Psoas muscle (tissue), 8 donors: ENCODE results near the gene MAP2K3. TPM values are rescaled to one million over a fixed set of nuclear protein-coding genes. Genes with fewer than 3 reads are reported as not detected.
"Not testable (repeated sequence)": the region's sequence is repeated elsewhere in the genome, so short reads cannot be mapped to it uniquely, and the experiment has no call there.

Source experiments
- ATAC-seq, 4 donors: fragments of 200-7000 bp; cut with Tn5 transposase; one replicate each; pipeline ENCODE4 v1.9.1; 2020; ENCODE audit warnings: moderate library complexity in 3 of 4, mild to moderate bottlenecking in 2 of 4
- DNase-seq, 2 donors: peaks; one replicate each; pipeline ENCODE4 v3.0.0-alpha.2; 2020
- H3K27ac ChIP-seq: fragments of 200-600 bp; one replicate; pipeline ENCODE4 v1.8.0; 2022
- H3K27me3 ChIP-seq, 3 donors: fragments of 200-600 bp in 1 of 3; one replicate each; pipeline versions ENCODE4 v1.6.1 to v1.8.0; 2013 to 2022; ENCODE audit warnings: low read length in 2 of 3, mild to moderate bottlenecking in 2 of 3, moderate library complexity in 1 of 3; ENCODE audit not compliant: insufficient read depth in 3 of 3
- H3K36me3 ChIP-seq, 2 donors: fragments of 200-600 bp in 1 of 2; one replicate each; pipeline versions ENCODE4 v1.6.1 to v1.8.0; 2013 to 2022; ENCODE audit warnings: low read depth in 1 of 2, mild to moderate bottlenecking in 1 of 2, moderate library complexity in 1 of 2; ENCODE audit not compliant: insufficient read depth in 1 of 2
- H3K4me1 ChIP-seq: fragments of 200-600 bp; one replicate; pipeline ENCODE4 v1.8.0; 2022
- H3K4me3 ChIP-seq: fragments of 200-600 bp; one replicate; pipeline ENCODE4 v1.8.0; 2022; ENCODE audit warnings: mild to moderate bottlenecking
- H3K9me3 ChIP-seq: fragments of 200-600 bp; one replicate; pipeline ENCODE4 v1.8.0; 2022
- WGBS, 3 donors: extraction: QIAGEN DNeasy Blood & Tissue Kit; methylation state at CpG; one replicate each; pipeline versions ENCODE4 v1.1.6 to v1.1.7; 2013; 5-methylcytosine and 5-hydroxymethylcytosine counted together
- intact Hi-C, 2 donors: fragments of 100-400 bp; cut with DNase I; formaldehyde crosslinking; loops; one replicate each; pipeline versions ENCODE4 v1.11.0 to v1.14.2; 2022
- polyA plus RNA-seq, 3 donors: library from polyadenylated mRNA; stranded (reverse); fragments of 200-250 nt; gene quantifications; one replicate each; pipeline ENCODE4 v1.2.3, GENCODE V29; 2013
- total RNA-seq, 4 donors: library from RNA; stranded (reverse); fragmentation: NEBNext Ultra II Directional in 2 of 4; extraction: Animal tissue kit (Norgen Biotek cat#: 25700) in 2 of 4; gene quantifications; one replicate each; pipeline versions ENCODE4 v1.2.1 to v1.2.4, GENCODE V29; 2021 to 2023
- TF ChIP-seq, protein P1 (sequence below): fragments of 200-600 bp; IDR thresholded peaks from one replicate; pipeline ENCODE4 v1.8.0; 2022; ENCODE audit warnings: antibody characterized with exemption
- donor health status: healthy with polysubstance abuse.
- donor health status: DM: no; HTN: no; CAD: no; lungs with moderate emphysema.
- donor health status: Bipolar disorder and iron deficiency.
- donor health status: healthy.
- donor health status: DM: yes; HTN: yes; CAD: no.
- donor health status: DM: no; HTN: no; CAD: no.
- donor health status: DM: no; HTN: no; CAD: no.
- donor health status: DM: yes; HTN: yes; CAD: no.

Gene MAP2K3
- total and polyA plus RNA-seq, 7 donors, result 64.4 to 229 (median 114) TPM

- intact Hi-C loops, result loop anchor here (5.0 to 10.0 kb wide), 3 partner anchors 58 to 198 kb away; partner anchors contain the start of gene KCNJ12 (in 1 of the 2)
- ATAC-seq (peak; percentile 79 to 87 (median 84)), DNase-seq (peak; percentile 16 to 64)
- WGBS, 3 donors, result 44 to 51% (median 49%) methylated on average over 5 to 7 of the region's 39 CpGs
- Histone ChIP-seq H3K36me3 (peaks cover 0 to 35% of the 10 kb centered on the region in 2 donors), H3K4me3 (peak overlapping the region; percentile 28)
- not testable (repeated sequence) for H3K27me3 ChIP-seq, H3K9me3 ChIP-seq, H3K27ac ChIP-seq, H3K4me1 ChIP-seq
These were observed 31.8 kb downstream of the MAP2K3 start for GRCh38 chr17:21316212-21316886.

DNA sequence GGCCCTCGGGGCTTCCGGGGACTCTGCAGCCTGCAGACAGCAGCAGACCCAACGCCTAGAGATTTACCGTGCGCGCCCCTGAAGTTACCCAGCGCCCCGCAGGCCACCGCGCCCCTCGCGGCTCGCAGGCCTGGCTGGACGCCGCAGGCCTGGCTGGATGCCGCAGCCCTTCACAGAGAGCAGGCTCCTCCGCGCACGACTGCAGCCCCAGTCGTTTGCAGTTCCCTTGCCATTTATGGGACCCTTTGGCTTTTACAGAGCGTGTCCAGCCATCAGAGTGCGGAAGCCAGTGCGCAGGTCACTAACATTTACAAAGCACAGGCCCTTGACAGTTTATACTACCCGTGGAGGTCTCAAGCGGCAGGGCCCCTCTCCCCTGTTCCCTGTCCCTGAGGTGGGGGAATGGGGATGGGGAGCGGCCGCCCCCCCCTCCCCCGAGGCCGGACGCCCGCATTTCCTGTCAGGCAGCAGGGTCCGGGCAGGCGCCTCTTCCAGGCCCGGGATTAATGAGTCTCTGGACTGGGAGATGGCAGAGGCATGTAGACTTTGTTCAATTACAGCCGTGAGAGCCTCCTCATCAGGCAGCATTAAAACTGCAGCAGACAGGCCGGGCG is 32.5 kb downstream of the MAP2K3 start:
- not testable (repeated sequence) for H3K4me1 ChIP-seq, H3K9me3 ChIP-seq, H3K27me3 ChIP-seq, H3K27ac ChIP-seq
- Histone ChIP-seq H3K4me3 (peak overlapping the region; percentile 28), H3K36me3 (peaks cover 0 to 31% of the 10 kb centered on the region in 2 donors)
- WGBS, 3 donors, result 12 to 27% (median 24%) methylated on average over 24 to 35 of the region's 37 CpGs
- intact Hi-C loops, result loop anchor here (5.0 to 10.0 kb wide), 3 partner anchors 58 to 198 kb away; partner anchors contain the start of gene KCNJ12 (in 1 of the 2)
- DNase-seq (peak; percentile 48 to 62), ATAC-seq (peak; percentile 30 to 49 (median 38))

- ATAC-seq, H3K4me3 ChIP-seq, H3K9me3 ChIP-seq, H3K4me1 ChIP-seq, H3K27me3 ChIP-seq, H3K27ac ChIP-seq: not testable (repeated sequence)
- peaks cover 0 to 23% of the 10 kb centered on the region in 2 donors for H3K36me3 ChIP-seq
- intact Hi-C loops, result loop anchor here (5.0 to 10.0 kb wide), 3 partner anchors 57 to 197 kb away; partner anchors contain the start of gene KCNJ12 (in 1 of the 2)
- DNase-seq, result peak; percentile 26 to 58
- WGBS, 3 donors, result 91 to 92% (median 91%) methylated on average over 13 to 18 of the region's 18 CpGs
These were observed 33.3 kb downstream of the MAP2K3 start for GRCh38 chr17:21317821-21318220.

GRCh38 chr17:21318439-21318838 is 33.9 kb downstream of the MAP2K3 start:
- Histone ChIP-seq H3K4me3 (no peak overlapping the region), H3K27ac (no peak overlapping the region), H3K36me3 (peaks cover 0 to 17% of the 10 kb centered on the region in 2 donors), H3K27me3 (no peaks in the 10 kb centered on the region), H3K4me1 (no peaks in the 10 kb centered on the region), H3K9me3 (no peaks in the 10 kb centered on the region)
- WGBS, 3 donors, result 76 to 81% (median 76%) methylated on average over 17 of the region's 17 CpGs
- ATAC-seq, result no peak
- peak; percentile 11 to 50 for DNase-seq
- TF ChIP-seq, protein P1, sequence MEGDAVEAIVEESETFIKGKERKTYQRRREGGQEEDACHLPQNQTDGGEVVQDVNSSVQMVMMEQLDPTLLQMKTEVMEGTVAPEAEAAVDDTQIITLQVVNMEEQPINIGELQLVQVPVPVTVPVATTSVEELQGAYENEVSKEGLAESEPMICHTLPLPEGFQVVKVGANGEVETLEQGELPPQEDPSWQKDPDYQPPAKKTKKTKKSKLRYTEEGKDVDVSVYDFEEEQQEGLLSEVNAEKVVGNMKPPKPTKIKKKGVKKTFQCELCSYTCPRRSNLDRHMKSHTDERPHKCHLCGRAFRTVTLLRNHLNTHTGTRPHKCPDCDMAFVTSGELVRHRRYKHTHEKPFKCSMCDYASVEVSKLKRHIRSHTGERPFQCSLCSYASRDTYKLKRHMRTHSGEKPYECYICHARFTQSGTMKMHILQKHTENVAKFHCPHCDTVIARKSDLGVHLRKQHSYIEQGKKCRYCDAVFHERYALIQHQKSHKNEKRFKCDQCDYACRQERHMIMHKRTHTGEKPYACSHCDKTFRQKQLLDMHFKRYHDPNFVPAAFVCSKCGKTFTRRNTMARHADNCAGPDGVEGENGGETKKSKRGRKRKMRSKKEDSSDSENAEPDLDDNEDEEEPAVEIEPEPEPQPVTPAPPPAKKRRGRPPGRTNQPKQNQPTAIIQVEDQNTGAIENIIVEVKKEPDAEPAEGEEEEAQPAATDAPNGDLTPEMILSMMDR, result no peak
- intact Hi-C loops, result loop anchor here (5.0 to 10.0 kb wide), 3 partner anchors 56 to 196 kb away; partner anchors contain the start of gene KCNJ12 (in 1 of the 2)

DNA sequence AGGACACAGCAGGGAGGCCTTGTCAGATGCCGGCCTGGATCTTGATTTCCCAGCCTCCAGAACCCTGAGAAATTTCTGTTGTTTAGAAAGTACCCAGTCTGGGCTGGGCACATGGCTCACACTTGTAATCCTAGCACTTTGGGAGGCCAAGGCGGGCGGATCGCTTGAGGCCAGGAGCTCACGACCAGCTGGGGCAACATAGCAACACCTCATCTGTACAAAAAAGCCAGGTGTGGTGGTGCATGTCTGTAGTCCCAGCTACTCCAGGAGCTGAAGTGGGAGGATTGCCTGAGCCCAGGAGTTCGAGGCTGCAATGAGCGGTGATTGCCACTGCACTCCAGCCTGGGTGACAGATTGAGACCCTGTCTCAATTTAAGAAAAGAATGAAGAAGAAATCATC is 34.3 kb downstream of the MAP2K3 start:
- intact Hi-C loops, result loop anchor here (5.0 to 10.0 kb wide), 3 partner anchors 56 to 196 kb away; partner anchors contain the start of gene KCNJ12 (in 1 of the 2)
- not testable (repeated sequence) for H3K27me3 ChIP-seq, ATAC-seq, H3K27ac ChIP-seq, DNase-seq, H3K4me3 ChIP-seq, H3K9me3 ChIP-seq, H3K4me1 ChIP-seq
- 84 to 90% (median 88%) methylated on average over 7 of the region's 7 CpGs for WGBS, 3 donors
- H3K36me3 ChIP-seq, result peaks cover 0 to 14% of the 10 kb centered on the region in 2 donors

DNA sequence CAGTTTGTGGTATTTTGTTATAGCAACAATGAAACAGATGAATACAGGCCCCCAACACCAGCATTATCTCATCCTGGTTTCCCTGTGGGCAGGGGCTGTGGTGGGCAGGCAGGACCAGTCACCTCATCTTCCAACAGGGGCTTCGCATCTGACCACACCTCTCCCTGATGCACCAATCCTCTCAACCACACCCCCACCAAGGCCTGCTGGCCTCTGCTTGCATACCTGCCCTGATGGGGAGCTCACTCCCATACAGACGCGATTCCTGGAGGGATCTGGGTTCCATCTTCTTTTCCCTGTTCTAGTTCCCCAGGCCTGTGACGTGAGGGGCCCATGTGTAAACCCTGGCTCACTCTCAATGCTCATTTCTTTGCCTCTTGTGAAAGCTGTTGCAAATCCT is 34.7 kb downstream of the MAP2K3 start:
- peak in 1 of 2 donors; percentile 11 for DNase-seq
- whole genome bisulfite sequencing, 3 donors, result 82 to 89% (median 89%) methylated on average over 4 of the region's 4 CpGs
- peaks cover 0 to 10% of the 10 kb centered on the region in 2 donors for H3K36me3 ChIP-seq
- not testable (repeated sequence) for H3K4me1 ChIP-seq, H3K9me3 ChIP-seq, H3K27ac ChIP-seq, ATAC-seq, H3K27me3 ChIP-seq, H3K4me3 ChIP-seq
- intact Hi-C loops, result loop anchor here (5.0 to 10.0 kb wide), 3 partner anchors 56 to 196 kb away; partner anchors contain the start of gene KCNJ12 (in 1 of the 2)

DNA sequence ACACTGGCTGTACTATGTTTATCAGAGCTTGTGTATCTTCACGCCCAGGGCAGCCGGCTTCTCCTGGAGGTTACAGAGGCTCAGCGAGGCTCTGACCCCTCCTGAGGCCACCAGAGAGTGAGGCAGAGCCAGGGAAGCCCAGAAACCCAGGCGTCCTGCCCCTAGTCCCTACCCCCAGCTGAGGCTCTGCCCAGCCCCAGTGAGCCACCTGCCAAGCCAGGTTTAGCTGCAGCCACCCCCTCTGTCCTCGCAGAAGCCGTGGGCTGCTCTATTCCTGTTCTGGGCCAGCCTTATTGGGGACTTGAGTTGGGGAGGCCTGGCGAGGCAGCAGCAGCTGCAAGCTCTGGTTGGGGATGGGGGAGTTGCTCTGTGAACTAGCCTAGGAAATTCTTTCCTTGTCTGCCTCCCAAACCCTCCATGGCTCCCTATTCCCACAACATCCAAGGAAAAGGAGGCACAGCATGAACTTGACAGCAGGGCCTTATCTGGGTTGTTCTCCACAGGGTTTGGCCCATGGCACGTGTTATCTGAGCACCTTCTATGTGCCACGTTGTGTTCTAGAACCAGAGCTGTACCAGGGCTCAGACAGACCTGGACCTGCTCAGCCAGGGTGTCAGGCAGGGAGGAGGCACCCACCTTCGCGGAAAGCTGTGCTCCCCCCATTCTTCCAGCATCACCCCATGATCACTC is 35.3 kb downstream of the MAP2K3 start:
- H3K4me3 ChIP-seq, H3K9me3 ChIP-seq, H3K36me3 ChIP-seq, ATAC-seq, H3K27me3 ChIP-seq, H3K27ac ChIP-seq, H3K4me1 ChIP-seq: not testable (repeated sequence)
- WGBS, 3 donors, result 57 to 76% (median 73%) methylated on average over 11 of the region's 11 CpGs
- intact Hi-C loops, result loop anchor here (5.0 to 10.0 kb wide), 3 partner anchors 55 to 195 kb away; partner anchors contain the start of gene KCNJ12 (in 1 of the 2)
- DNase-seq, result peak; percentile 7 to 30

DNA sequence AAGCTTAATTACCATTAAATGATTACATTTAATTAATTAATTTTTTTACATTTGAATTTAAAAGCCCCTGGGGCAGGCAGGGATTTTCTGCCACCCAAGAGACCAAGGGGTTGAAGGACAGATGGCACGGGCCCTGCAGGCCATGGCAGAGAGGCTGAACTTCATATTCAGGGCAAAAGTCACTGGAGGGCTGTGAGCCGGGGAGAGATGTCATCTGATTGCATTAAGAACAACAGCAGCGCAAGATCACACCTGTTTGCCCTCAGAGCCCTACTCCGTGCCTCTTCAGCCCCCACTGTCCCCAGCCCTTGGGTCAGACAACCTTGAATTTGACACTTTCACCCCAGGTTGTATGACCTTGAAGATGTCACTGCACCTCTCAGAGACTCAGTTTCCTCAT is 35.9 kb downstream of the MAP2K3 start:
- intact Hi-C loops, H3K4me3 ChIP-seq: not testable (repeated sequence)
- DNase-seq, result peak; percentile 3 to 21

GRCh38 chr17:21321061-21321460 is 36.5 kb downstream of the MAP2K3 start:
- H3K27me3 ChIP-seq, H3K4me3 ChIP-seq, ATAC-seq, H3K36me3 ChIP-seq, H3K4me1 ChIP-seq, H3K27ac ChIP-seq, intact Hi-C loops, H3K9me3 ChIP-seq: not testable (repeated sequence)
- peak in 1 of 2 donors; percentile 28 for DNase-seq
- 74 to 81% (median 77%) methylated on average over 9 of the region's 9 CpGs for WGBS, 3 donors

More for the DNA sequence above, 35.9 kb downstream of the MAP2K3 start:
- not testable (repeated sequence) for ATAC-seq, H3K4me1 ChIP-seq, H3K27me3 ChIP-seq, H3K9me3 ChIP-seq, H3K27ac ChIP-seq, H3K36me3 ChIP-seq
- 75 to 85% (median 78%) methylated on average over 4 of the region's 4 CpGs for WGBS, 3 donors
